Mesenchymal stem cell (in vitro differentiated cells and primary cell): ENCODE data around the gene RRAS.

Experiments
- DNase-seq: peaks from one replicate; pipeline ENCODE4 v3.0.0-alpha.2; 2013
- H2AFZ ChIP-seq: one replicate; pipeline ENCODE4 v1.6.1; 2013; ENCODE audit warnings: low read depth, mild to moderate bottlenecking, control low read depth, inconsistent platforms, low read length, moderate library complexity
- H2AK5ac ChIP-seq: 2 replicates; pipeline ENCODE4 v1.6.1; 2013; ENCODE audit warnings: low read length, moderate library complexity, mild to moderate bottlenecking, inconsistent platforms; ENCODE audit not compliant: severe bottlenecking
- H2BK120ac ChIP-seq: one replicate; pipeline ENCODE4 v1.6.1; 2013; ENCODE audit warnings: low read depth, mild to moderate bottlenecking, inconsistent platforms, low read length, moderate library complexity
- H2BK12ac ChIP-seq, 2 experiments: one replicate each; pipeline ENCODE4 v1.6.1; 2013; ENCODE audit warnings: inconsistent platforms in 2 of 2, low read length in 2 of 2, mild to moderate bottlenecking in 2 of 2, moderate library complexity in 2 of 2, control low read depth in 1 of 2
- H2BK15ac ChIP-seq: one replicate; pipeline ENCODE4 v1.6.1; 2013; ENCODE audit warnings: mild to moderate bottlenecking, low read depth, inconsistent platforms; ENCODE audit not compliant: poor library complexity, severe bottlenecking
- H2BK5ac ChIP-seq: 2 replicates; pipeline ENCODE4 v1.6.1; 2013; ENCODE audit warnings: low read depth, mild to moderate bottlenecking, low read length, control low read depth, inconsistent platforms; ENCODE audit not compliant: poor library complexity, severe bottlenecking
- H3K14ac ChIP-seq, 2 experiments: one replicate each; pipeline ENCODE4 v1.6.1; 2013; ENCODE audit warnings: inconsistent platforms in 2 of 2, low read length in 2 of 2, control low read depth in 1 of 2, mild to moderate bottlenecking in 1 of 2, moderate library complexity in 1 of 2
- H3K18ac ChIP-seq, 2 experiments: one replicate each; pipeline ENCODE4 v1.6.1; 2013; ENCODE audit warnings: inconsistent platforms in 2 of 2, low read length in 2 of 2, control low read depth in 1 of 2, low read depth in 1 of 2, mild to moderate bottlenecking in 1 of 2
- H3K23ac ChIP-seq, 2 experiments: one replicate each; pipeline ENCODE4 v1.6.1; 2013; ENCODE audit warnings: inconsistent platforms in 2 of 2, low read length in 2 of 2, mild to moderate bottlenecking in 2 of 2, moderate library complexity in 2 of 2, control low read depth in 1 of 2
- H3K27ac ChIP-seq: 2 replicates; pipeline ENCODE4 v1.5.1; 2013; ENCODE audit warnings: mild to moderate bottlenecking, moderate library complexity, low read length, control low read depth, inconsistent platforms; ENCODE audit not compliant: poor library complexity, severe bottlenecking
- H3K27me3 ChIP-seq, 2 experiments: 2 replicates each; pipeline versions ENCODE4 v1.6.1 to v1.7.0; 2013; ENCODE audit warnings: low read length in 2 of 2, mild to moderate bottlenecking in 2 of 2, moderate library complexity in 2 of 2, control low read depth in 1 of 2, inconsistent platforms in 1 of 2; ENCODE audit not compliant: control insufficient read depth in 1 of 2, insufficient read depth in 1 of 2
- H3K36me3 ChIP-seq, 2 experiments: 2 replicates each; pipeline versions ENCODE4 v1.6.1 to v1.7.0; 2013; ENCODE audit warnings: low read length in 2 of 2, control low read depth in 1 of 2, inconsistent platforms in 1 of 2, low read depth in 1 of 2, mild to moderate bottlenecking in 1 of 2; ENCODE audit not compliant: insufficient read depth in 2 of 2, control insufficient read depth in 1 of 2
- H3K4ac ChIP-seq, 2 experiments: one replicate each; pipeline ENCODE4 v1.6.1; 2013; ENCODE audit warnings: inconsistent platforms in 2 of 2, low read length in 2 of 2, mild to moderate bottlenecking in 2 of 2, moderate library complexity in 2 of 2, control low read depth in 1 of 2, low read depth in 1 of 2
- H3K4me1 ChIP-seq: 2 replicates; pipeline ENCODE4 v1.6.1; 2013; ENCODE audit warnings: low read depth, low read length, control low read depth; ENCODE audit not compliant: control insufficient read depth, insufficient read depth
- H3K4me2 ChIP-seq: 2 replicates; pipeline ENCODE4 v1.6.1; 2013; ENCODE audit warnings: low read length, mild to moderate bottlenecking, inconsistent platforms; ENCODE audit not compliant: poor library complexity, severe bottlenecking
- H3K4me3 ChIP-seq, 2 experiments: 2 replicates each; pipeline versions ENCODE4 v1.5.1 to v1.7.0; 2013; ENCODE audit warnings: low read length in 2 of 2, mild to moderate bottlenecking in 2 of 2, control low read depth in 1 of 2, low read depth in 1 of 2; ENCODE audit not compliant: insufficient read depth in 1 of 2
- H3K79me1 ChIP-seq: replicated peaks from 2 replicates; pipeline ENCODE4 v1.6.1; 2013; ENCODE audit warnings: mild to moderate bottlenecking, control low read depth, low read length, inconsistent platforms; ENCODE audit not compliant: poor library complexity, severe bottlenecking
- H3K9ac ChIP-seq: 2 replicates; pipeline ENCODE4 v1.7.0; 2013; ENCODE audit warnings: mild to moderate bottlenecking, low read length, moderate library complexity
- H3K9me3 ChIP-seq: 2 replicates; pipeline ENCODE4 v1.7.0; 2013; ENCODE audit warnings: mild to moderate bottlenecking, low read length; ENCODE audit not compliant: control insufficient read depth
- H4K8ac ChIP-seq: one replicate; pipeline ENCODE4 v1.6.1; 2013; ENCODE audit warnings: inconsistent platforms, mild to moderate bottlenecking, low read length, moderate library complexity
- H4K91ac ChIP-seq: one replicate; pipeline ENCODE4 v1.6.1; 2013; ENCODE audit warnings: mild to moderate bottlenecking, low read length, inconsistent platforms
- WGBS: methylation state at CpG from one replicate; pipeline ENCODE4 v1.1.7; 2013; ENCODE audit warnings: mixed read lengths; 5-methylcytosine and 5-hydroxymethylcytosine counted together

The RRAS gene

DNA sequence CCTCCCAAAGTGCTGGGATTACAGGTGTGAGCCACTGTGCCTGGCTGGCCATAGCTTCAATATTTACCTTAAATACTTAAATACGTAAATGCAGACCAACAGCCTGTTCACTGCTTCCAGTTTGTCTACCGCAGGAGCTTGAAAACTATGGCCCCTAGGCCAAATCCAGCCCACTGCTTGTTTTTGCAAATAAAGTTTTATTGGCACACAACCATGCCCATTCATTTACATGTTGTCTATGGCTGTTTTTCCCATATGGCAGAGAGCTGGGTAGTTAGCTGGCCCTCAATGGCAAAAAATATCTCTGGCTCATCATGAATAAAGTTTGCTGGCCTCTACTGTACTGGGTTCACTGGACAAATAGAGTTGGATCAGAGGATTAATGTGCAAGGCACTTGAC is 37.1 kb downstream of the RRAS start:
- no peak overlapping the region for H3K4ac ChIP-seq
- H3K79me1 ChIP-seq, result peaks cover 19% of the 10 kb centered on the region
- no peak overlapping the region for H3K14ac ChIP-seq
- 95% methylated on average over 2 of the region's 2 CpGs for WGBS
- H4K8ac ChIP-seq, result no peak overlapping the region
- no peak overlapping the region for H2AK5ac ChIP-seq
- no peaks in the 10 kb centered on the region for H3K9me3 ChIP-seq
- H3K9ac ChIP-seq, result no peak overlapping the region
- no peak overlapping the region for H3K27ac ChIP-seq
- H2BK120ac ChIP-seq, result no peak overlapping the region
- no peak overlapping the region for H2BK12ac ChIP-seq
- no peak overlapping the region for H2BK5ac ChIP-seq
- H4K91ac ChIP-seq, result no peak overlapping the region
- H3K4me3 ChIP-seq, result no peak overlapping the region
- no peak for DNase-seq
- no peak overlapping the region for H3K23ac ChIP-seq
- no peak overlapping the region for H2BK15ac ChIP-seq
- H3K4me2 ChIP-seq, result no peak overlapping the region
- no peaks in the 10 kb centered on the region for H3K27me3 ChIP-seq
- H3K18ac ChIP-seq, result no peak overlapping the region
- H3K4me1 ChIP-seq, result peaks cover 3% of the 10 kb centered on the region
- peaks cover 83 to 86% of the 10 kb centered on the region in 2 experiments for H3K36me3 ChIP-seq
- H2AFZ ChIP-seq, result no peak overlapping the region

DNA sequence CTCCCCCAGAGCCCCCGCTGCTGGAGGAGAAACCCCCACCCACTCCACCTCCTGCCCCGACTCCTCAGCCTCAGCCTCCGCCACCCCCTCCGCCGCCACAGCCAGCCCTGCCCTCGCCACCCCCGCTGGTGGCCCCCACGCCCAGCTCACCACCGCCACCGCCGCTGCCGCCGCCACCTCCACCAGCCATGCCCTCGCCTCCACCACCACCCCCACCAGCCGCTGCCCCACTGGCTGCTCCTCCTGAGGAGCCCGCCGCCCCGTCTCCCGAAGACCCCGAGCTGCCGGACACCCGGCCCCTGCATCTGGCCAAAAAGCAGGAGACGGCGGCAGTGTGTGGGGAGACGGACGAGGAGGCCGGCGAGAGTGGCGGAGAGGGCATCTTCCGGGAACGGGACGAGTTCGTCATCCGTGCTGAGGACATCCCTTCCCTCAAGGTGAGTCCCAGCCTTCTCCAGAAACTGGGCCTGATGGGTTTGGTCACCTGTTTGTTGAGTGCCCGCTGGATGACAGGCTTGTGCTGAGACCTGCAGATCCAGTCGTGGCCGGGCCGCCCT is 38.4 kb downstream of the RRAS start:
- H4K8ac ChIP-seq, result no peak overlapping the region
- 97% methylated on average over 37 of the region's 38 CpGs for WGBS

DNA sequence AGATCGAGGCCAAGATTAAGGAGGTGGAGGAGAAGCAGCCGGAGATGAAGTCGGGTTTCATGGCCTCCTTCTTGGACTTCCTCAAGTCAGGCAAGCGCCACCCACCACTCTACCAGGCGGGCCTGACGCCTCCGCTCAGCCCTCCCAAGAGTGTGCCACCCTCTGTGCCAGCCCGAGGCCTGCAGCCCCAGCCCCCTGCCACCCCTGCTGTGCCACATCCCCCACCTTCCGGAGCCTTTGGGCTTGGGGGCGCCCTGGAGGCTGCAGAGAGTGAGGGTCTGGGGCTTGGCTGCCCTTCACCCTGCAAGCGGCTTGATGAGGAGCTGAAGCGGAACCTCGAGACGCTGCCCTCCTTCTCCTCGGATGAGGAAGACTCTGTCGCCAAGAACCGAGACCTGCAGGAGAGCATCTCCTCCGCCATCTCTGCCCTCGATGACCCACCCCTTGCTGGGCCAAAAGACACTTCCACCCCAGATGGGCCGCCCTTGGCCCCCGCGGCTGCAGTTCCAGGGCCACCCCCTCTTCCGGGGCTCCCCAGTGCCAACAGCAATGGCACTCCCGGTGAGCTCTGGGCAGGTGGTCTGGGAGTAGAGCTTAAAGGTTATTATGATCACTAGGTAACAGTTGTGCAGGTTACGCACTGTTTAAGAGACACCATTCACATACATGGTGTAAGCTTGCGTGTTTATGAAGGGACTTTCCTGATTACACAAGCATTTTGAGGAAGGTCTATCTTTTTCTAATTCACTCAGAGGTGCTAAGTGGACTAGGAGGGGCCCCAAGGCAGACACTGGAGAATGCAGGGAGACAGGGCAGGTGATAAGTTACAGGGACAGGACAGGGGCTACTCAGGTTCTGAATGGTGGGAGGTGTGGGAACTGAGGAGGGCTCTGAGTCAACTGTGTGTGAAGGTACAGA is 40.3 kb downstream of the RRAS start:
- Histone ChIP-seq H3K4me2 (no peak overlapping the region), H2BK120ac (no peak overlapping the region), H3K18ac (no peak overlapping the region), H3K14ac (no peak overlapping the region), H3K27me3 (no peaks in the 10 kb centered on the region), H3K9ac (no peak overlapping the region), H2AFZ (no peak overlapping the region), H3K4me1 (peaks cover 1% of the 10 kb centered on the region), H2BK15ac (no peak overlapping the region), H3K23ac (no peak overlapping the region), H3K79me1 (peaks cover 26% of the 10 kb centered on the region), H2BK12ac (no peak overlapping the region), H2BK5ac (no peak overlapping the region), H3K4me3 (no peak overlapping the region), H3K27ac (no peak overlapping the region), H3K4ac (no peak overlapping the region), H3K36me3 (peaks cover 74 to 96% of the 10 kb centered on the region in 2 experiments), H4K91ac (no peak overlapping the region), H2AK5ac (no peak overlapping the region), H3K9me3 (no peaks in the 10 kb centered on the region), H4K8ac (no peak overlapping the region)
- 95% methylated on average over 26 of the region's 26 CpGs for WGBS
- DNase-seq, result no peak

More for the DNA sequence above, 38.4 kb downstream of the RRAS start:
- Histone ChIP-seq H3K9ac (no peak overlapping the region), H4K91ac (no peak overlapping the region), H3K4me2 (no peak overlapping the region), H3K23ac (no peak overlapping the region), H2BK120ac (no peak overlapping the region), H3K27ac (no peak overlapping the region), H3K18ac (no peak overlapping the region), H2BK12ac (no peak overlapping the region), H3K27me3 (no peaks in the 10 kb centered on the region), H3K79me1 (peaks cover 22% of the 10 kb centered on the region), H3K9me3 (no peaks in the 10 kb centered on the region), H3K4me1 (no peaks in the 10 kb centered on the region), H2BK15ac (no peak overlapping the region), H3K36me3 (peaks cover 81 to 91% of the 10 kb centered on the region in 2 experiments), H3K14ac (no peak overlapping the region), H3K4me3 (no peak overlapping the region), H2AK5ac (no peak overlapping the region), H2AFZ (no peak overlapping the region), H3K4ac (no peak overlapping the region), H2BK5ac (no peak overlapping the region)
- no peak for DNase-seq

DNA sequence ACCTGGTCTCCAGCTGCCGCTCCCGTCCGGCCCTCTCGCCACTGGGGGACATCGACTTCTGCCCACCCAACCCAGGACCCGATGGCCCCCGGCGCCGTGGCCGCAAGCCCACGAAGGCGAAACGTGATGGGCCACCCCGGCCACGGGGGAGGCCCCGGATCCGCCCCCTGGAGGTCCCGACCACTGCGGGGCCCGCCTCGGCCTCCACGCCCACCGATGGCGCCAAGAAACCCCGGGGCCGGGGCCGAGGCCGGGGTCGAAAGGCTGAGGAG is 42.3 kb downstream of the RRAS start:
- Histone ChIP-seq H3K4me3 (no peak overlapping the region), H3K9me3 (no peaks in the 10 kb centered on the region), H3K79me1 (peaks cover 26% of the 10 kb centered on the region), H3K4me1 (peaks cover 4% of the 10 kb centered on the region), H3K27ac (no peak overlapping the region), H3K4ac (no peak overlapping the region), H3K27me3 (no peaks in the 10 kb centered on the region), H2AFZ (no peak overlapping the region), H2BK120ac (no peak overlapping the region), H3K9ac (no peak overlapping the region), H2AK5ac (no peak overlapping the region), H2BK5ac (no peak overlapping the region), H3K23ac (no peak overlapping the region), H2BK15ac (no peak overlapping the region), H4K91ac (no peak overlapping the region), H3K36me3 (peaks cover 67 to 84% of the 10 kb centered on the region in 2 experiments), H3K14ac (no peak overlapping the region), H3K18ac (no peak overlapping the region), H4K8ac (no peak overlapping the region), H3K4me2 (no peak overlapping the region), H2BK12ac (no peak overlapping the region)
- DNase-seq, result no peak
- WGBS, result 99% methylated on average over 29 of the region's 29 CpGs
